SK-N-MC (cell line): Measurements from ENCODE around the gene JMJD1C.
"Not testable (repeated sequence)": the region's sequence is repeated elsewhere in the genome, so short reads cannot be mapped to it uniquely, and the experiment has no call there.

Experiments
- DNase-seq: peaks from one replicate; pipeline ENCODE4 v3.0.0-alpha.2; 2011; ENCODE audit warnings: low read depth, low spot score
- H3K27ac ChIP-seq: fragments of 200-600 bp; sonication (generic); 2 replicates; pipeline ENCODE4 v1.5.1; 2016; ENCODE audit warnings: mixed run types
- H3K36me3 ChIP-seq: fragments of 200-600 bp; sonication (generic); 2 replicates; pipeline ENCODE4 v1.6.1; 2017; ENCODE audit warnings: antibody characterized with exemption, low read length, mixed read lengths; ENCODE audit not compliant: insufficient read depth
- H3K4me3 ChIP-seq: fragments of 200-600 bp; sonication (generic); 2 replicates; pipeline ENCODE4 v1.5.1; 2016
- H3K9ac ChIP-seq: fragments of 200-600 bp; sonication (generic); 2 replicates; pipeline ENCODE4 v1.8.0; 2017; ENCODE audit warnings: mixed run types, mixed read lengths; ENCODE audit not compliant: insufficient read length
- H3K9me3 ChIP-seq: fragments of 200-600 bp; sonication (generic); 2 replicates; pipeline ENCODE4 v1.6.1; 2017; ENCODE audit warnings: low read depth, mild to moderate bottlenecking, antibody characterized with exemption, low read length, moderate library complexity, mixed read lengths
- EZH2 ChIP-seq: fragments of 200-600 bp; sonication (generic); IDR thresholded peaks from one replicate; pipeline ENCODE4 v1.6.1; 2017; ENCODE audit warnings: antibody characterized with exemption
- FOXP2 ChIP-seq: optimal IDR thresholded peaks from 2 replicates; pipeline ENCODE3; 2011; ENCODE audit warnings: mild to moderate bottlenecking, moderate library complexity; ENCODE audit not compliant: insufficient read depth; ENCODE audit errors: extremely low read length, control extremely low read depth
- POLR2AphosphoS5 ChIP-seq: IDR thresholded peaks from 2 replicates; pipeline ENCODE4 v1.6.1; 2012; ENCODE audit warnings: mild to moderate bottlenecking, low read depth, low read length, borderline replicate concordance

The JMJD1C gene

GRCh38 chr10:63161592-63161991 lies 304.2 kb downstream of the JMJD1C start:
- Histone ChIP-seq H3K4me3 (no peak overlapping the region), H3K9ac (no peak overlapping the region)

GRCh38 chr10:63157845-63158624 lies 307.7 kb downstream of the JMJD1C start:
- Histone ChIP-seq H3K4me3 (no peak overlapping the region), H3K36me3 (no peaks in the 10 kb centered on the region), H3K9me3 (no peaks in the 10 kb centered on the region), H3K27ac (no peak overlapping the region), H3K9ac (no peak overlapping the region)
- no peak for TF ChIP-seq POLR2AphosphoS5
- DNase-seq = peak; percentile 68

More at GRCh38 chr10:63161592-63161991, 304.2 kb downstream of the JMJD1C start:
- no peaks in the 10 kb centered on the region for H3K36me3 ChIP-seq
- no peak for DNase-seq
- no peak overlapping the region for H3K27ac ChIP-seq
- TF ChIP-seq POLR2AphosphoS5 (no peak), EZH2 (no peak), FOXP2 (no peak)
- H3K9me3 ChIP-seq = no peaks in the 10 kb centered on the region

GRCh38 chr10:63156236-63156635 lies 309.5 kb downstream of the JMJD1C start:
- no peak for DNase-seq
- no peak overlapping the region for H3K4me3 ChIP-seq
- no peak overlapping the region for H3K27ac ChIP-seq
- no peaks in the 10 kb centered on the region; the same call in 1 of the 2 replicates for H3K36me3 ChIP-seq
- TF ChIP-seq EZH2 = no peak
- no peak for TF ChIP-seq FOXP2
- TF ChIP-seq POLR2AphosphoS5 = no peak
- H3K9me3 ChIP-seq = no peaks in the 10 kb centered on the region
- H3K9ac ChIP-seq = no peak overlapping the region

GRCh38 chr10:63155388-63156020 lies 310.3 kb downstream of the JMJD1C start:
- Histone ChIP-seq H3K4me3 (no peak overlapping the region), H3K36me3 (no peaks in the 10 kb centered on the region; the same call in 1 of the 2 replicates), H3K9me3 (no peaks in the 10 kb centered on the region), H3K9ac (no peak overlapping the region), H3K27ac (no peak overlapping the region)
- TF ChIP-seq EZH2 (no peak), POLR2AphosphoS5 (no peak), FOXP2 (no peak)
- no peak for DNase-seq

GRCh38 chr10:63154546-63155387 lies 311.0 kb downstream of the JMJD1C start:
- H3K4me3 ChIP-seq = no peak overlapping the region
- no peak overlapping the region for H3K27ac ChIP-seq
- H3K9ac ChIP-seq = no peak overlapping the region
- DNase-seq = no peak
- TF ChIP-seq EZH2 (no peak), POLR2AphosphoS5 (no peak), FOXP2 (no peak)
- no peaks in the 10 kb centered on the region; the same call in 1 of the 2 replicates for H3K36me3 ChIP-seq
- H3K9me3 ChIP-seq = no peaks in the 10 kb centered on the region

GRCh38 chr10:63153868-63154545 lies 311.8 kb downstream of the JMJD1C start:
- H3K27ac ChIP-seq, DNase-seq, H3K4me3 ChIP-seq, H3K9ac ChIP-seq, H3K9me3 ChIP-seq, H3K36me3 ChIP-seq: not testable (repeated sequence)

GRCh38 chr10:63150745-63151144 lies 315.0 kb downstream of the JMJD1C start:
- Histone ChIP-seq H3K9ac (no peak overlapping the region), H3K4me3 (no peak overlapping the region), H3K36me3 (no peaks in the 10 kb centered on the region; the same call in 1 of the 2 replicates), H3K9me3 (no peaks in the 10 kb centered on the region), H3K27ac (no peak overlapping the region)
- no peak for TF ChIP-seq POLR2AphosphoS5
- TF ChIP-seq EZH2 = no peak
- no peak for TF ChIP-seq FOXP2
- no peak for DNase-seq

GRCh38 chr10:63146503-63146902 lies 319.3 kb downstream of the JMJD1C start:
- Histone ChIP-seq H3K9me3 (no peaks in the 10 kb centered on the region), H3K9ac (no peak overlapping the region), H3K4me3 (no peak overlapping the region), H3K27ac (no peak overlapping the region), H3K36me3 (no peaks in the 10 kb centered on the region)
- TF ChIP-seq FOXP2 = no peak
- no peak for TF ChIP-seq POLR2AphosphoS5
- TF ChIP-seq EZH2 = no peak
- no peak for DNase-seq
